Activated CD4-positive, alpha-beta T cell treated with anti-CD3 and anti-CD28 coated beads, Interleukin-2, Interleukin-4, amounts not matched to agents 100 ng/mL and 50 ng/mL, durations not matched to agents 16 hours and 8 hours (primary cell): ENCODE data around the gene IRGQ.
A peak's percentile ranks its signal among the peaks of the same experiment; 100 is the strongest.
"Not testable (repeated sequence)": the region's sequence is repeated elsewhere in the genome, so short reads cannot be mapped to it uniquely, and the experiment has no call there.

ENCODE experiments used
- DNase-seq: peaks from one replicate; pipeline ENCODE4 v3.0.0-alpha.2; 2020; ENCODE audit warnings: low spot score

The IRGQ gene, protein sequence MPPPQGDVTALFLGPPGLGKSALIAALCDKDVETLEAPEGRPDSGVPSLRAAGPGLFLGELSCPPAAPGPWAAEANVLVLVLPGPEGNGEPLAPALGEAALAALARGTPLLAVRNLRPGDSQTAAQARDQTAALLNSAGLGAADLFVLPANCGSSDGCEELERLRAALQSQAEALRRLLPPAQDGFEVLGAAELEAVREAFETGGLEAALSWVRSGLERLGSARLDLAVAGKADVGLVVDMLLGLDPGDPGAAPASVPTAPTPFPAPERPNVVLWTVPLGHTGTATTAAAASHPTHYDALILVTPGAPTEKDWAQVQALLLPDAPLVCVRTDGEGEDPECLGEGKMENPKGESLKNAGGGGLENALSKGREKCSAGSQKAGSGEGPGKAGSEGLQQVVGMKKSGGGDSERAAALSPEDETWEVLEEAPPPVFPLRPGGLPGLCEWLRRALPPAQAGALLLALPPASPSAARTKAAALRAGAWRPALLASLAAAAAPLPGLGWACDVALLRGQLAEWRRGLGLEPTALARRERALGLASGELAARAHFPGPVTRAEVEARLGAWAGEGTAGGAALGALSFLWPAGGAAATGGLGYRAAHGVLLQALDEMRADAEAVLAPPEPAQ

DNA sequence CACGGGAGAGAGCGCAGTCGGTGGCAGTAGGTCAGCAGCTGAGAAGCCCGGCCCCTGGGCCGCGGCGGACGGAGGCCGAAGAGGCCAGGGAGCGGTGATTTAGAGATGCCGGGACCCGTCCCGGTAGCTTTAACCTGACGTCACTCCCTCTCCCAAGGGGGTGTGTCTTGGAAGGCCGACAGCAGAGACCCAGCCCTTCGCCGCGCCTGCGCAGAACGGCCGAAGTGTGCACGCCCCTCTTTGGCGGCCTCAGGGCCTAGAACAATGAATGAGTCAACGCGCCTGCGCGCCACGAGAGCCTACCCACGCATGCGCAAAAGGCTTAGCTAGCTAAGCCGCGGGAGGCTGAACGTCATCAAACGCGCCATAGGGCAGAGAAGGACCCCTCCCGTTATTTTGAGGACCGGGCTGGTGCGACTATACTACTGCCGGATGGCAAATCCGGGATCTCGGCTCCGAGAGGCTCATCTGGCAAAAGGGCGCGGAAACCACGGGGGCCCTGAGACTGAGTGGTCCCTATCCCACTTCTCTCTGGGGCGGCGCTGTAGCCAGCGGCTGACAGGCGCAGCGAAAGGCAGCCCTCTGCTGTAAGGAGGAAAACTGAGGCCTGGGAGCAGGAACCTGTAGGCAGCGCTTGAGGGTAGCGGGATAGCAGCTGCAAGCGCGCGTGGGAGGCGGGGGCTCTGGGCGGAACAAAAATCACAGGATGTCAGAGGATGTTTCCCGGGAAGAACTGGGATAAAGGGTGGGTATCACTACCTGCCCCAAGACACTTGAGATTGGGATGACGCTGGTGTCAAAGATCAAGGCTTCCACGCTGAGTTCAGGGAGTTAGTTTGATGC is at the start of gene IRGQ, which contains the start of gene ZNF576:
TSS of gene IRGQ (minus strand) at position 136 of the 843 bp plus-strand sequence. CDS start 796 bp downstream, outside the sequence.
TSS of gene ZNF576 (plus strand) at position 597 of the 843 bp plus-strand sequence. CDS start 514 bp downstream, outside the sequence.
- peak; percentile 100 for DNase-seq

DNA sequence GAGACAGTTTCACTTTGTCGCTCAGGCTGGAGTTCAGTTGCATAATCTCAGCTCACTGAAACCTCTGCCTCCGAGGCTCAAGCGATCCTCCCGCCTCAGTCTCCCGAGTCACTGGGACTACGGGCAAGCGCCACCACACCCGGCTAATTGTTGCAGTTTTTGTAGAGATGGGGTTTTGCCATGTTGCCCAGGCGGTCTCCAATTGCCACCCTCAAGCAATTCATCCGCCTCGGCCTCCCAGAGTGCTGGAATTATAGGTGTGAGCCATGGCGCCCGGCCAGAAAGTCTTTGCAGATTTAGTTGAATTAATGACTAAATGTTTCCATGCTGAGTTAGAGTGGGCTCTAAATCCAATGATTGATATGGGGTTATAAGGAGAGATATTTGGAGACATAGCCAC is 48.2 kb upstream of the IRGQ start:
- no peak for DNase-seq

- no peak for DNase-seq
Observed at GRCh38 chr19:43643326-43643725, 47.4 kb upstream of the IRGQ start.

DNA sequence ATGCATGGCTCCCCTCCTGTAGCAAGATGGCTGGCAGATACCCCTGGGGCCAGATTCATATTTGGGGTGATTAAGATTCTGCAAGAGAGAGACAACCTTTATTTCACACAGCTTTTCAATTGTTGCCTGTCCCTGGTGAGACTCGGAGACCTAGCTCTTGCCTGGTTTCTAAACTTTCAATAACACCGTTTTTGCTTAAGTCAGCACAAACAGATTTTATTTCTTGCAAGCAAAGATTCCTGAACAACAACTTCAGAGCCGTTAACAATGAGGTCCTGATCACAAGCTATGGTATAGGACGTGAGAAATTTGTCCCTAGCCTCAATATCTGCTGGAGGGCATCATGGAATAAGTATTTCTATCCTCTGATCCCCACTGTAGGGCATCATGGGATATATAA is 46.6 kb upstream of the IRGQ start:
- DNase-seq: no peak

DNA sequence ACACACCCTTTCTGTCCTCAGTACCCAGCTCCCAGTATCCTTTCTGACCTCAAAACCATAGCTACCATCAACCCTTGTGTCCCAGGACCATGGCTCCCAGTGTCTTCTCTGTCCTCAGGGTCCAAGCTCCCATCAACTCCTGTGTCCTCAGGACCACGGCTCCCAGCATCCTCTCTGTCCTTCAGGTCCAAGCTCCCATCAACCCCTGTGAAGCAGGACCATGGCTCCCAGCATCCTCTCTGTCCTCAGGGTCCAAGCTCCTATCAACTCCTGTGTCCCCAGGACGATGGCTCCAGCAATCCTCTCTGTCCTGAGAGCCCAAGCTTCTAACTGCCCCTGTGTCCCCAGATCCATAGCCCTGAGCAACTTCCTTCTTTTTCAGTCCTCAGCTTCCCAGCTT is 45.4 kb upstream of the IRGQ start:
- no peak for DNase-seq

DNA sequence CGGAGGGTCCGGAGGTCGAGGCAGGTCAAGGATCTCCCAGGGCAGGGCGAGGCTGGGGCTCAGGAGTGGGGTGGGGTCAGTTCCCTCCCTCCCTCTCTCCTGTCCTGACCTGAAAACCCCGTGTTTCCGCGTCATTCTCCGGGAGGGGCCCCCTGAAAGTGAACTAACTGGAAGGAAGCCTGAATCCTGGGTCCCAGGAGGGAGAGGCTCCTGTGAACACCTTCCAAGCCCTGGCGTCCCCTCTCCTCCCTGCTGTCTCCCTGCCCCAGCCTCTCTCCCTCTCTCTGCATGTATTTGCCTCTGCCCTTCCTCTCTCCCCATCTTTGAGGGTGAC is 44.5 kb upstream of the IRGQ start:
- no peak for DNase-seq

- DNase-seq: no peak
Observed at GRCh38 chr19:43639519-43640423, 43.8 kb upstream of the IRGQ start, which contains the start of gene CADM4. CADM4 (minus strand) TSS chr19:43639850; CDS start chr19:43639790, 60 bp downstream.

GRCh38 chr19:43638995-43639518 is 43.1 kb upstream of the IRGQ start:
- DNase-seq: no peak

DNA sequence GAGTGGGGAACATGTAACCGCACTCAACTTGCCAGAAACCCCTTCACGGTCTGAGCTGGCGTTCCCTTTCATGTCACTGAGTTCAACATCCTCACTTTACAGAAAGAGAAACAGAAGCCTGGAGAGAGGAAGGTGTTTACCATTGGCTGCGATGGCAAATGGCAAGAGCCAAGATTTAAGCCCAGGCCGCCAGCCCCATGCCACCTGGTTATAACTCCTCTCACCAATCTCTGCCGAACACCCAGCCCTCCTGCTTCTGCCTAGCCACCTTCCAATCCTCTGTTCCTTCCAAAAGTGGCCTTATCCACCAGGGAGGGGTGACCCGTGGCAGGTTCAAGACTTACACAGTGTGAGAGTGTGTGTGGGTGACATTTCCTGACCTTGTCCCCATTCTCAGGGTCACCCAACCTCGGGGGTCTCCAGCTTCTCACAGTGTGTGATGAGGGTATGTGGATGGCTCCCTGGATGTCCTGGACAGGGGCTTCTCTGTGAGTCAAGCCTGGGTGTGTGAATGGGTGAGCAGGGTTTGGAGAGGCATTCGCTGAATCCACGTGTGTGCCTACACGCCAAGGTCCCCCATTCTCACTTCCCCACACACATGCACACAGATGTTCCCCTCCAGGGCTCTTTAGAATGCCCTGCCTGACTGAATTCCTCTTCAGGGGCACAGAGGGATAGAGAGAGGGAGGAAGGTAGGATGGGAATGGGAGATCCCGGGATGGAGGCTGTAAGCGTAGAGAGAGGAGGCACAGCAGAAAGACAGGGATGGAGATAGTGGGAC is 42.5 kb upstream of the IRGQ start:
- no peak for DNase-seq

- no peak for DNase-seq
Observed at GRCh38 chr19:43636121-43636683, 40.3 kb upstream of the IRGQ start.

GRCh38 chr19:43635561-43635940 is 39.6 kb upstream of the IRGQ start:
- not testable (repeated sequence) for DNase-seq

- DNase-seq: no peak
Observed at GRCh38 chr19:43634872-43635560, 39.1 kb upstream of the IRGQ start.

- no peak for DNase-seq
Observed at GRCh38 chr19:43634506-43634871, 38.6 kb upstream of the IRGQ start.

GRCh38 chr19:43634068-43634467 is 38.1 kb upstream of the IRGQ start:
- DNase-seq: no peak

GRCh38 chr19:43633520-43633919 is 37.6 kb upstream of the IRGQ start:
- DNase-seq: no peak

- DNase-seq: no peak
Observed at GRCh38 chr19:43631491-43631890, 35.6 kb upstream of the IRGQ start.

DNA sequence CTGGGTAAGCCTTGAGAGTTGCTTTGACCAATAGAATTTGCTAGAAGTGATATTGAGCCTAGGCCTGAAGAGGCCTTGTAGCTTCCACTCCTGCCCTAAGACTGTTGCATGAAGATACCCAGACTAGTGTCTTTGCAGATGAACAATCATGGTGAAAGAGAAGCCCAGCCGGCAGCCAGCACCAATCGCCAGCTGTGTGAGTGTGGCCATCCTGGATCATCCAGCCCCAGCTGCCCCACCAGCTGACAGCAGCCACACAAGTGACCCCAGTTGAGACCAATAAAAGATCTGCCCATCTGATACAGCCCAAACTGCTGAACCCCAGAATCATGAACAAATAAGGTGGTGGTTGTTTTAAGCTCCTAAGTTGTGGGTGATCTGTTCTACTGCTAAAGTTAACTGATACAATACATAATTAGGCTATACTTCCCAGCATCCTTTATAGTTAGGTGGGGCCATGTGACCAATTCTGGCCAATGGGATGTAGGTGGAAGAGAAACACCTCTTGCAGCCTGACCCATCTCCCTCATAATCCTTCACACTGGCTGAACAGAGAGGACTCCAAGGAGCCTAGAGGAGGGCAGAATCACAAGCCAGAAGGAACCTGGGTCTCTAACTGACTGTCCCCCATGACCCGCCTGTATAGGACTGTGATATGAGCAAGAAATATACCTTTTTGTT is 32.9 kb upstream of the IRGQ start:
- no peak for DNase-seq

DNA sequence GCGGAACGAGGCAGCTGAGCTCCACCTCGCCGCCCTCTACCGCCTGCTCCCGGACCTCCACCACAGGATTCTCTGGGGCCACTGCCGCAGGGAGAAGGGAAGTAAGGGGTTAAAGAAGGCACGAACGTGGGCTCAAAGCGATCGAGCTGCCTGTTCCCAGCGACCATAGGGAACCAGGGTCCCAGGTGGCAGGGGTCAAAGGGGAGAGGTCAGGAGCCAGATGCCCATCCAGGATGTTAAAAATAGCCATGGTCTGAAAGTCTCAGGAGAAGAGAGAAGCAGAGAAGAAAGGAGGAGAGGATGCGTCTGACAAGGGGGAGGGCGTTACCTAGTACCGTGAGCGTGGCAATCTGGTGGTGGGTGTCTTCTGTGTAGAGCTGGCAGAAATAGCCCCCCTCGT is 30.9 kb upstream of the IRGQ start:
- no peak for DNase-seq
